CD4-positive, alpha-beta memory T cell (primary cell): ENCODE results near the gene ORM2. TPM values are rescaled to one million over a fixed set of nuclear protein-coding genes. Genes with fewer than 3 reads are reported as not detected.

Experiments used
- CTCF ChIA-PET: fragments of 350-600 bp; sonication (Branson Sonifier 250); formaldehyde crosslinking; loops from one replicate; lab custom pipeline; 2021; ENCODE audit warnings: inconsistent platforms; ENCODE audit not compliant: partially characterized antibody; lab: Charles Lee
- POLR2A ChIA-PET: fragments of 350-600 bp; sonication (Branson Sonifier 250); formaldehyde crosslinking; loops from one replicate; lab custom pipeline; 2021; ENCODE audit not compliant: partially characterized antibody; lab: Charles Lee
- DNase-seq, 5 donors: peaks; one replicate each; pipeline versions ENCODE4 v3.0.0 to v3.0.0-alpha.2; 2020 to 2022; ENCODE audit warnings: mixed read lengths in 1 of 5
- H3K27ac ChIP-seq: one replicate; pipeline ENCODE4 v1.7.0; 2013; ENCODE audit warnings: low read depth, low read length
- H3K27me3 ChIP-seq: 2 replicates; pipeline ENCODE4 v1.7.0; 2013; ENCODE audit warnings: mild to moderate bottlenecking, low read length, moderate library complexity; ENCODE audit not compliant: insufficient read depth
- H3K36me3 ChIP-seq: 2 replicates; pipeline ENCODE4 v1.7.0; 2013; ENCODE audit warnings: mild to moderate bottlenecking, low read length, moderate library complexity; ENCODE audit not compliant: insufficient read depth
- H3K4me1 ChIP-seq: 2 replicates; pipeline ENCODE4 v1.7.0; 2013; ENCODE audit warnings: mild to moderate bottlenecking, low read length, moderate library complexity; ENCODE audit not compliant: insufficient read depth
- H3K4me3 ChIP-seq, 2 donors: one replicate each; pipeline ENCODE4 v1.7.0; 2013; ENCODE audit warnings: low read length in 2 of 2, mild to moderate bottlenecking in 1 of 2
- H3K9me3 ChIP-seq, 2 donors: one replicate each; pipeline ENCODE4 v1.7.0; 2013; ENCODE audit warnings: low read length in 2 of 2, control low read depth in 1 of 2; ENCODE audit not compliant: control insufficient read depth in 1 of 2
- H3K27ac Mint-ChIP-seq, 7 donors: one replicate each; pipeline ENCODE4 v1.8.0; 2020 to 2021; ENCODE audit warnings: mixed read lengths in 7 of 7, mild to moderate bottlenecking in 6 of 7, inconsistent platforms in 3 of 7, moderate library complexity in 3 of 7
- H3K27me3 Mint-ChIP-seq, 2 donors: one replicate each; pipeline ENCODE4 v1.8.0; 2020 to 2021; ENCODE audit warnings: mixed read lengths in 2 of 2
- H3K36me3 Mint-ChIP-seq, 2 donors: one replicate each; pipeline ENCODE4 v1.8.0; 2020 to 2021; ENCODE audit warnings: mixed read lengths in 2 of 2, inconsistent platforms in 1 of 2, mild to moderate bottlenecking in 1 of 2
- H3K4me1 Mint-ChIP-seq, 4 donors: one replicate each; pipeline ENCODE4 v1.8.0; 2020 to 2021; ENCODE audit warnings: mixed read lengths in 4 of 4, mild to moderate bottlenecking in 1 of 4
- H3K4me3 Mint-ChIP-seq, 8 donors: one replicate each; pipeline ENCODE4 v1.8.0; 2020 to 2021; ENCODE audit warnings: mixed read lengths in 8 of 8, mild to moderate bottlenecking in 7 of 8, moderate library complexity in 6 of 8, inconsistent platforms in 3 of 8
- H3K9me3 Mint-ChIP-seq, 8 donors: one replicate each; pipeline ENCODE4 v1.8.0; 2020 to 2021; ENCODE audit warnings: mixed read lengths in 8 of 8, mild to moderate bottlenecking in 5 of 8, inconsistent platforms in 3 of 8, moderate library complexity in 1 of 8
- intact Hi-C: fragments of 100-400 bp; cut with micrococcal nuclease; formaldehyde crosslinking; loops from one replicate; pipeline ENCODE4 v1.15.1; 2023
- polyA plus RNA-seq, 2 donors: library from polyadenylated mRNA; unstranded; fragments of 300-500 nt; fragmentation: Illumina TruSeq; gene quantifications; one replicate each; pipeline ENCODE4 v1.2.3, GENCODE V29; 2021
- total RNA-seq, 2 experiments: library from RNA; stranded (reverse); gene quantifications; one replicate each; pipeline ENCODE4 v1.2.3, GENCODE V29; 2021

ORM2 gene
- total and polyA plus RNA-seq, 4 experiments from 2014 or later, result not detected

- peaks cover 3% of the 10 kb centered on the region for H3K4me1 ChIP-seq
- H3K27me3 ChIP-seq, result no peaks in the 10 kb centered on the region
- Mint-ChIP-seq H3K9me3 (no peaks in the 10 kb centered on the region), H3K27ac (no peak overlapping the region), H3K4me1 (peaks cover 0 to 14% (median 5%) of the 10 kb centered on the region in 4 donors), H3K36me3 (no peaks in the 10 kb centered on the region), H3K4me3 (no peak overlapping the region), H3K27me3 (no peaks in the 10 kb centered on the region)
- POLR2A ChIA-PET, result no interaction called here
- CTCF ChIA-PET, result no interaction called here
- no peak for DNase-seq
- H3K36me3 ChIP-seq, result no peaks in the 10 kb centered on the region
- H3K4me3 ChIP-seq, result no peak overlapping the region
- intact Hi-C loops, result no loop called here
- H3K9me3 ChIP-seq, result no peaks in the 10 kb centered on the region
- H3K27ac ChIP-seq, result no peak overlapping the region
These were observed 26.1 kb upstream of the ORM2 start for GRCh38 chr9:114303571-114303970.

DNA sequence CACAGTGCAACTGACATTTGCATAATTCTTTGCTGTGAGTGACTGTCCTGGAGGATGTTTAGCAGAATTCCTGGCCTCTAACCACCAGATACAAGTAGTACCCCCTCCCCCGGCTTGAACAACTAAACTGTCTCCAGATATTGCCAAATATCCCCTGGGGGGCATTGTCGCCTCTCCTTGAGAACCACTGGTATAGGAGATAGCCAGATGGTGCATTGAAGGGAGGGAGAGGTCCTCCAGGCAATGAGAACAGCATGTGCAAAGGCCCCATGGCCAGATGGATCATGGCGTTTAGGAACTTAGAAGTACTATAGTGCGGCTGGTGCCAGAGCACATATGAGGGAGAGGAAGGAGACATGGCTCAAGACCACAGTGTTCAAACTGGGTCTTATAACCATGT, 25.7 kb upstream of the ORM2 start:
- POLR2A ChIA-PET, result no interaction called here
- no peak overlapping the region for H3K4me3 ChIP-seq
- H3K27me3 ChIP-seq, result no peaks in the 10 kb centered on the region
- CTCF ChIA-PET, result no interaction called here
- no peaks in the 10 kb centered on the region for H3K9me3 ChIP-seq
- peaks cover 0 to 14% (median 5%) of the 10 kb centered on the region in 4 donors for H3K4me1 Mint-ChIP-seq
- no peaks in the 10 kb centered on the region for H3K36me3 Mint-ChIP-seq
- no peak overlapping the region for H3K27ac ChIP-seq
- H3K4me1 ChIP-seq, result peaks cover 3% of the 10 kb centered on the region
- no peak overlapping the region for H3K4me3 Mint-ChIP-seq
- intact Hi-C loops, result no loop called here
- DNase-seq, result no peak
- no peaks in the 10 kb centered on the region for H3K36me3 ChIP-seq
- H3K27ac Mint-ChIP-seq, result peak overlapping the region in 1 of 7 donors; percentile 53
- H3K27me3 Mint-ChIP-seq, result no peaks in the 10 kb centered on the region
- no peaks in the 10 kb centered on the region for H3K9me3 Mint-ChIP-seq

DNA sequence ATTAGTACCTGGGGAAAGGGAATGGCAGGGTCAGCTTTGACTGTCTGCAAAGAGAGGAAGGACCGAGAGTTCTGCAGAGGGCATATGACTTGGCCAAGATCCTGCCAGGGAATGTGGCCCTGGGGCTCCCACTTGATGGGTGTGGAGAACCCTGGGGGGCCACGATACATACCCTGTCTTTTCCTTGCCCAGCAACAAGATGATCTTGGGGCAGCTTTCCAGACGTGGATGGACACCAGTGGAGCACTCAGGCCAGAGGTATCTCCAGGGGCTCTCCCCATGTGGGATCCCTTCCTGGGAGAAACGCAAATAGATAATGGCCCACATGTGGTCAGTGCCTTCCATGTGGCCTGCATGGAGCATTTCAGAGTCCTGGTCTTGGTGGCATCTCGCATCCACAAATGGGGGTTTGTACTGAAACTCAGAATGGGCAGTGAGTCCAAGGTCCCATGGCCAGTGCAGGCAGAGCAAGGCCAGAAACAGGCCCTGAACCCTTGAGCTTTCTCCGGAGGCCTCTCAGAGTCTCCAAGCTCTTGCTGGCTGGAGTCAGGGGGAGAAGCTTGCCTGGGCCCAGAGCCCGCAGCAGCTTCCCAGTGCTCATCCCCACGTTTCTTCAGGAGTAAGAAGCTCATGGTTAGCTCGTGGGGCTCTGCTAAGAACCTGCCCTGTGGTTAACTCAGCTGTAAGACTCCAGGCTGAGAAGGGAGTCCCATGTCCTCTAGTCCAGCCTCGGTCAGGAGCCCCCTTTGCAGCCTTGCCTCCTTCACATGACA, 25.1 kb upstream of the ORM2 start:
- Mint-ChIP-seq H3K9me3 (no peaks in the 10 kb centered on the region), H3K27ac (peak overlapping the region in 1 of 7 donors; percentile 53), H3K27me3 (no peaks in the 10 kb centered on the region), H3K4me1 (peaks cover 0 to 14% (median 5%) of the 10 kb centered on the region in 4 donors), H3K36me3 (no peaks in the 10 kb centered on the region), H3K4me3 (no peak overlapping the region)
- no peaks in the 10 kb centered on the region for H3K9me3 ChIP-seq
- peaks cover 3% of the 10 kb centered on the region for H3K4me1 ChIP-seq
- DNase-seq, result no peak
- H3K27ac ChIP-seq, result no peak overlapping the region
- H3K4me3 ChIP-seq, result no peak overlapping the region
- POLR2A ChIA-PET, result no interaction called here
- intact Hi-C loops, result no loop called here
- H3K36me3 ChIP-seq, result no peaks in the 10 kb centered on the region
- CTCF ChIA-PET, result interaction anchor here (1.0 kb wide), 1 partner anchor 150 kb away, joined by 5 read pairs; the partner anchor contains the start of gene COL27A1
- H3K27me3 ChIP-seq, result no peaks in the 10 kb centered on the region

DNA sequence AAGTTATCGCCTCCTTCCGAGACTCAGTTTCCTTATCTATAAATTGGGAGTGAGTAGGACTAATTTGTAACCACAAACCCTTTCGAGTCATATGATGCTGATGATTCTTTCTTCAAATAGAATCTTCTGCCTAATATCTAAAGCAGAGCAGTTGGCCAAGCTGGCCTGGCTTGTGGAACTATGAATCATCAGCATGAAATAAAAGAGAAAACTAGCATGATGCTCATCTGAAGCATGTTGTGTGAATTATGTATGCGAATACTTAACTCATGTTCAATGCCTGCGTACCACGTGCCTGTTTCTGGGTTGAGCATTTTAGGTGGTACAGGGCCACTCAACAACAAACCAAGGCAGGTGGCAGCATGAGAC, 21.8 kb upstream of the ORM2 start:
- no peaks in the 10 kb centered on the region for H3K36me3 ChIP-seq
- no peak overlapping the region for H3K4me3 ChIP-seq
- intact Hi-C loops, result no loop called here
- H3K36me3 Mint-ChIP-seq, result no peaks in the 10 kb centered on the region
- ChIA-PET CTCF (interaction anchor here (1.2 kb wide), 1 partner anchor 8 kb away, joined by 3 read pairs; no protein-coding TSS in a partner anchor), POLR2A (no interaction called here)
- no peaks in the 10 kb centered on the region for H3K9me3 ChIP-seq
- no peak for DNase-seq
- H3K27me3 ChIP-seq, result no peaks in the 10 kb centered on the region
- no peak overlapping the region for H3K27ac Mint-ChIP-seq
- no peak overlapping the region for H3K4me3 Mint-ChIP-seq
- H3K27ac ChIP-seq, result no peak overlapping the region
- no peaks in the 10 kb centered on the region for H3K27me3 Mint-ChIP-seq
- peaks cover 0 to 14% (median 5%) of the 10 kb centered on the region in 4 donors for H3K4me1 Mint-ChIP-seq
- peaks cover 3% of the 10 kb centered on the region for H3K4me1 ChIP-seq
- no peaks in the 10 kb centered on the region for H3K9me3 Mint-ChIP-seq

DNA sequence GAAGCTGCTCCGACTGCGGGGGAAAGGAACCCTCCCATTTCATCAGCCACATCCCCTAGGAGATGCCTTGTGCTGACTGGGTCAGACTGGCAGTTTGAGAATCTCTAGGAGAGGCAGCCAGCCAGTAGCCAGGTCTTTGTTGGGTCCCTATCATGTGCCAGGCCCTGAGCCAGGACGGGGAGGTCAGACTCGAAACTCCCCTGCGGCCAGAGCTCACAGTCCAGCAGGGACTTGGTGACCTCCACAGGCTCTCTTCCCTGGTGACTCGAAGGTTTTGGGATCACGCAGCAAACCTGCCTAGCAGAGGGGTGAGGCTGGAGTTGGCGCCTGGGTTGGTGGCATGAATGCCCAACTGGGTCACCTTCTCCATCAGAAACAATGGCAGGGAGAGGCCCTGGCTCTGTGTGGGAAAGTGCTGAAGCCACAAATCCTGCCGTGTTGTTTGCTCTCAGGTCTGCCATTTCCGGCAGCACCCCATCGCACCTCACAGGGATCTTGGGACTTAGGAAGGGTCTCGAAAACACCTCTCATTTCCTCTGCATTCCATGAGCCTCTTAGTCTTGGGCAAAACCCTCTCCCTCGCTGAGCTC, 21.2 kb upstream of the ORM2 start:
- Mint-ChIP-seq H3K27me3 (no peaks in the 10 kb centered on the region), H3K4me3 (no peak overlapping the region), H3K27ac (no peak overlapping the region), H3K36me3 (no peaks in the 10 kb centered on the region), H3K4me1 (peaks cover 0 to 14% (median 5%) of the 10 kb centered on the region in 4 donors), H3K9me3 (no peaks in the 10 kb centered on the region)
- no peaks in the 10 kb centered on the region for H3K36me3 ChIP-seq
- peaks cover 3% of the 10 kb centered on the region for H3K4me1 ChIP-seq
- no peak overlapping the region for H3K4me3 ChIP-seq
- no peaks in the 10 kb centered on the region for H3K27me3 ChIP-seq
- H3K9me3 ChIP-seq, result no peaks in the 10 kb centered on the region
- no peak for DNase-seq
- CTCF ChIA-PET, result interaction anchor here (1.2 kb wide), 1 partner anchor 225 kb away, joined by 3 read pairs; no protein-coding TSS in a partner anchor
- intact Hi-C loops, result no loop called here
- POLR2A ChIA-PET, result no interaction called here
- H3K27ac ChIP-seq, result no peak overlapping the region

- H3K4me3 ChIP-seq, result no peak overlapping the region
- no peaks in the 10 kb centered on the region for H3K27me3 ChIP-seq
- Mint-ChIP-seq H3K4me3 (no peak overlapping the region), H3K9me3 (no peaks in the 10 kb centered on the region), H3K27ac (no peak overlapping the region), H3K4me1 (peaks cover 0 to 14% (median 5%) of the 10 kb centered on the region in 4 donors), H3K27me3 (no peaks in the 10 kb centered on the region), H3K36me3 (no peaks in the 10 kb centered on the region)
- POLR2A ChIA-PET, result no interaction called here
- intact Hi-C loops, result no loop called here
- no peaks in the 10 kb centered on the region for H3K9me3 ChIP-seq
- no peaks in the 10 kb centered on the region for H3K36me3 ChIP-seq
- DNase-seq, result no peak
- H3K4me1 ChIP-seq, result peaks cover 3% of the 10 kb centered on the region
- no peak overlapping the region for H3K27ac ChIP-seq
- CTCF ChIA-PET, result interaction anchor here (1.2 kb wide), 1 partner anchor 226 kb away, joined by 3 read pairs; no protein-coding TSS in a partner anchor
These were observed 20.6 kb upstream of the ORM2 start for GRCh38 chr9:114309096-114309495.

DNA sequence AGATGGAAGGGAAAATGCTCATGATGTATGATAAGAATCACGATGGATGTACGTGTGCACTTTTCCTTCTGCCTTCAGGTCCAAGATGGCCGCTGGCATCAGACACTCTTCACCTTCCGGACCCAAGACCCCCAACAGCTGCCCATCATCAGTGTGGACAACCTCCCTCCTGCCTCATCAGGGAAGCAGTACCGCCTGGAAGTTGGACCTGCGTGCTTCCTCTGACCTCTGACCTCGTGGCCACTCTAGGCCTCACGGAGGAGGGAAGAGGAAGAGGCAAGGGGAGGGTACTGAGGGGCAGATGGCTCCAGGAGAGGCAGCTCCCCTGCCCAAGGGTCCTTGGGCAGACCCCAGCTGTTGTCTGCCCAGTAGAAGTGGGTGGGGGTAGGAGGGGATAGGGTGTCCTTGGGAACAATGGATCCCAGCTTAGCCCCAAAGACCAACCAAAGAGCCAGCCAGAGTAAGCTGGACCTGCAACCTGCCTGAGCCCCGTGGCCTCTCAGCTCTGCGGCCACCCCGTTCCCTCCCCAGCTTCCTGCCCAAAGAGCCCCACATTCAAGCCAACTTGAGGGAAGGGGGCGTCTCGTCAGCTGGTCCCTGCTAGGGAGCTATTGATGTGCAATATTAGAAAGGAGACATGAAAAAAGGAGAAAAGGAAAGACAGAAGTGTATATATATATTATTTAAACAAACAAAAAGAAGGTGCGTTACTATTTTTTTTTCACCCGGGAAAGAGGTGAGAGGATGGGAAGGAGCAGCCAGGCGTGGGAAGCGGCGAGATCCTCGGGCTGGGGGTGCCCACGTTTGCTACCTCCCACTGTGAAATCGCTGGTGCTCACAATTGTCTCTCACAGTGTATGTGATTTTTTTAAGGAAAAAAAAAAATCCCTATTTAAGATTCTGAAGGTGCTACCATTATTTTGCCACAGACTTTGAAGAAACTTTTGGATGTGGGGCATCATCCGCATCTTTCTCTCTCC, 18.9 kb upstream of the ORM2 start:
- CTCF ChIA-PET, result no interaction called here

More for the DNA sequence above, 18.9 kb upstream of the ORM2 start:
- intact Hi-C loops, result no loop called here
- Histone ChIP-seq H3K36me3 (no peaks in the 10 kb centered on the region), H3K27ac (no peak overlapping the region), H3K27me3 (no peaks in the 10 kb centered on the region), H3K9me3 (no peaks in the 10 kb centered on the region), H3K4me3 (no peak overlapping the region), H3K4me1 (peaks cover under 1% of the 10 kb centered on the region)
- POLR2A ChIA-PET, result no interaction called here
- no peak for DNase-seq
- H3K27me3 Mint-ChIP-seq, result no peaks in the 10 kb centered on the region
- H3K4me1 Mint-ChIP-seq, result peaks cover 0 to 5% (median under 1%) of the 10 kb centered on the region in 4 donors
- no peak overlapping the region for H3K4me3 Mint-ChIP-seq
- no peaks in the 10 kb centered on the region for H3K36me3 Mint-ChIP-seq
- no peak overlapping the region for H3K27ac Mint-ChIP-seq
- H3K9me3 Mint-ChIP-seq, result no peaks in the 10 kb centered on the region
